Glomerular visceral epithelial cell (primary cell): ENCODE measurements around the gene LIMS2.
A peak's percentile ranks its signal among the peaks of the same experiment; 100 is the strongest.

Experiments
- DNase-seq: peaks from one replicate; pipeline ENCODE4 v3.0.0-alpha.2; 2016; ENCODE audit errors: extremely low spot score

LIMS2 gene

GRCh38 chr2:127675331-127676261 lies at the start of gene LIMS2:
Gene LIMS2 (minus strand): TSS chr2:127675530. CDS start chr2:127675024, 506 bp downstream.
- DNase-seq = peak; percentile 59

GRCh38 chr2:127722807-127723206 lies 47.5 kb upstream of the LIMS2 start:
- no peak for DNase-seq

GRCh38 chr2:127721978-127722355 lies 46.6 kb upstream of the LIMS2 start:
- peak; percentile 59 for DNase-seq

- DNase-seq = peak; percentile 91
Measured at GRCh38 chr2:127721311-127721977, 46.1 kb upstream of the LIMS2 start.

GRCh38 chr2:127719301-127720218 lies 44.2 kb upstream of the LIMS2 start:
- no peak for DNase-seq

DNA sequence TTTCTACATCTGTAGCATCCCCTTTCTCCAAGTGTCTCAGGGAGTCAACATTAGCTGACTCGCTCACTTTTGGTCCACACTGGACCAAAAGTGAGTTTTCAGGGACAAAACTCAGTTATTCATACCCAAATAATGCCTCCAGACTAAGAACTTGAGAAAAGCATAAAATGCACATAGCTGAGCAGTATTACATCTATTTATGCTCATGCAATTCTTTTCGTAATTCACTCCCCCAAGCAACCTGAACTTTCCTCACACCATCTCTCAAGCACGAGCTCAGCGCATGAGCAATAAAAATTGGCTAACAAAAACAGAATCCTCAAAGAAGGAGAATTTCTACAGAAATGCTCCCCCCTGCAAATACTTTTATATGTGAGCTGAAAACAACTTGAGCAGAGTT lies 42.9 kb upstream of the LIMS2 start:
- no peak for DNase-seq

DNA sequence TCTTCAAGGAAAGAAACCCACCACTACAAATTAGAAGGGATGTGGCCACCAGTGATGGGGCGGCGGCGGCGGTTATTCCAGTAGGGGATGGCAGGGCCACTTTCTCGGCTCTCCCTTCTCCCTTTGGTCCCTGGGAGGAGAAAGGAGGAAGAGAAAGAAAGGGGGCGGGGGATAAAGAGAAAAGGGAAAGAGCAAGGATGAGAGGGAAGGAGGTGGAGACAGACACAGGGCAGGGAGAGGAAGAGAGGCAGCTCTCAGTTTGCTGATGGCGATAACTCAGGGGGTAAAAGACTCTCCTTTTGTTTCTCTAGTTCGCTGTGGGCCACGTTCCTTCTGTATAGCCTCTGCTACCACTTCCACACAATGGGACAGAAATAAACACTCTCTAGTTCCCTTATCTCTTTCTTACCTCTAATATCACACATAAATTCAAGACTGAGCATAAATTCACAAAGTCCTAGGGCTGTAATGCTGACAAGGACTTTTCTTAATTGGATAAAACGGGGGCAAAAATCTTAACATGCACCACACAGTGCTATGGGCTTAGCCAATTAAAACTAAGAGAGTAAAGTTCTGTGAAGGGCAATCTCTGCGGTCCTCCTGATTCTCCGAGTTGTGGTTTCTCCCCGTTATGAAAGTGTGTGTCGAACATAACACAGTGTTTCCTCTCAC lies 40.6 kb upstream of the LIMS2 start:
- no peak for DNase-seq

- DNase-seq = no peak
Measured at GRCh38 chr2:127713562-127713961, 38.2 kb upstream of the LIMS2 start.

- no peak for DNase-seq
Measured at GRCh38 chr2:127712999-127713398, 37.7 kb upstream of the LIMS2 start.

DNA sequence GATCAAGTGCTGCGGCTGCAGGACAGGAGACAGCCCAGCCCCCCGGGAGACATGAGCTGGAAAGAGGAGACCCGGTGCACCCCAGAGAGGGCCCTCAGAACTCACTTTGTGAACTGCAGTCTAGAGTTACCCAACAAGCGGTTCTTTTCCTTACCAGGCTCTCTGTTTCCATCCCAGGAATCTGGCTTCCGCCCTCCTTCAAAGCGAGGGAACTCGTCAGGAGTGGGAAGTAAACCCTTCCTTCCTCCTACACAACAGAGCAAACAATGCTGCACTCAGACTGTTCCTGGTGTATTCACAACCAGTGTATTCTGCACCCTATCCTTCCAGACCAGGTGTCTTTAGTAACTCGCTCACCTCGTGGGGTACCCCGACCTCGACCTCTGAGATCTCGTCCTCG lies 34.0 kb upstream of the LIMS2 start:
- no peak for DNase-seq

DNA sequence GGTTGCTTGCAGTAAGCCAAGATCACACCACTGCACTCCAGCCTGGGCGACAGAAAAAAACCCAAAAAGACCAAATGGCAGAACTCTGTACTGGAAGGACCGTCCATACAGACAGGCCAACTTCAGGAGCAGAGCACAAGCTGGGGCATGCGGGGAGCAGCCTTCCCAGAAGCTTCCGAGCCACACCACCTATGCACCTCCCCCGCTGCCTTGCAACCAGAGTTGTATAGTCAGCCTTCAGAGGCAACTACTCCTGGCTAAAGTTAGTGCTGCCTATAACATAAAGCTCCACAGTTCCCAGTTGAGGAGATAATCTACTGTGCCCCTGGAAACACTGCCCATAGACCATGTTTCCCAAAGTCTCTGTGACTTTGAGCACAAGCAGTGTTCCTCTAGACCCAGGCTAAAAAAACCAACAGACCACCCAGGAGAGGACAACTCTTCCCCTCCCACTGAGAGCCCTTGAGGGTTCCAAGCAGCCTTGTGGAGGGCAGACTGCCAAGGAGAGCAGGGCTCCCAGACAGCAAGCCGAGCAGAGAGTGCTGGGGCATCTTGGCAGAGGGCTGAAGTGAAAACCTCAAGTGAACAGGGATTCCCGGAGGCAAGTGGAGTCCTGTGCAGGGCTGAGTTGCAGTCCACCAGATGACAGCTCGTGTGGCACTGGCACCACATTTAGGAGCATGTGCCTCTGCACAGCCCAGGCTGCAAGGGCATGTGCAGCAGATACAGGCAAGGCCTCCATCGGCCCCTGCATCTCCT lies 32.7 kb upstream of the LIMS2 start:
- DNase-seq = no peak

GRCh38 chr2:127706215-127706990 lies 31.1 kb upstream of the LIMS2 start:
- DNase-seq = no peak

GRCh38 chr2:127705391-127706065 lies 30.2 kb upstream of the LIMS2 start:
- no peak for DNase-seq

DNA sequence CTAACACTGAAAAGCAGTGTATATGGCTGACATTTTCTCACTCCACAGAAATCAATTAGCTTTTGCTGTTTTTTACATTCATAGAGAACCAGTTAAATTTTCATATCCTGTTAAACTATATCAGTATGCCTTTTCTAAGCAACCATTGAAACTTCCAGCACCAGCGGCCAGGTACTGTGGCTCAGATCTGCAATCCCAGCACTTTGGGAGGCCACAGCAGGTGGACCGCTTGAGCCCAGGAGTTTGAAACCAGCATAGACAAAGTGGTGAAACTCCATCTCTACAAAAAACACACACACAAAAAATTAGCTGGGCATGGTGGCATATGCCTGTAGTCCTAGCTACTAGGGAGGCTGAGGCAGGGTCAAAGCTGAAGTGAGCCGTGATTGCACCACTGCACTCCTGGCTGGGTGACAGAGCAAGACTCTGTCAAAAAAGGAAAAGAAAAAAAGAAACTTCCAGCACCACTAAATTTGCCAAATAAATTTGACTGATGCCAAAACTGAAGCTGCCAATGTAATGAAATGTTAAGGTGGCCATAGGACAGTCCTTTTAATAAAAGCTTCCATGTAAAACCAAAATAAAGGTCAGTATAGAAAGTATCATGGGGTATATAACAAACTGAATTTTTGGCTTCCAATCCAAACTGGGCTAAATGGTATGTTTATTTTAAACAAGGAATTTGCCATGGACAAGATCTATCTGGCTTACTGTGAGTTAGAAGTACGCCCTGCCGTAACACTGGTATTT lies 29.5 kb upstream of the LIMS2 start:
- DNase-seq = no peak

DNA sequence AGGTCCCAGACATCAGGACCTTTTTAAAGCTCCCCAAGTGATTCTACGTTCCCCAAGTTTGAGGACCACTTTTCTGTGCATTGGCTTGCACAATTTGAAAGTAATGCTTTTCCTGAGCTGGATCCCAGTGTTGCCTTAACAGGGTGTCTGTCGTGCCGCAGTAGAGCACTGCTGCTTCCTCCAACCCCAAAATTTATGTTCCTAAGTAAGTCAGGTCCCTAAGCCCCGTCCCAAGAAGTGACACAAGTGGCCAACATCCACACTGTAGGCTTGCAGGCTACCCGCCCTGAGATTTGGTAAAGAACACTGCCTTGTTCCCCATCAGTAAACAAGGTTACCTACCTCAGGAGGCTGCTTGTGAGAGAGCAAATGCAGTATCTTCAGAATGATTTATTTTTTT lies 28.0 kb upstream of the LIMS2 start:
- DNase-seq = no peak

DNA sequence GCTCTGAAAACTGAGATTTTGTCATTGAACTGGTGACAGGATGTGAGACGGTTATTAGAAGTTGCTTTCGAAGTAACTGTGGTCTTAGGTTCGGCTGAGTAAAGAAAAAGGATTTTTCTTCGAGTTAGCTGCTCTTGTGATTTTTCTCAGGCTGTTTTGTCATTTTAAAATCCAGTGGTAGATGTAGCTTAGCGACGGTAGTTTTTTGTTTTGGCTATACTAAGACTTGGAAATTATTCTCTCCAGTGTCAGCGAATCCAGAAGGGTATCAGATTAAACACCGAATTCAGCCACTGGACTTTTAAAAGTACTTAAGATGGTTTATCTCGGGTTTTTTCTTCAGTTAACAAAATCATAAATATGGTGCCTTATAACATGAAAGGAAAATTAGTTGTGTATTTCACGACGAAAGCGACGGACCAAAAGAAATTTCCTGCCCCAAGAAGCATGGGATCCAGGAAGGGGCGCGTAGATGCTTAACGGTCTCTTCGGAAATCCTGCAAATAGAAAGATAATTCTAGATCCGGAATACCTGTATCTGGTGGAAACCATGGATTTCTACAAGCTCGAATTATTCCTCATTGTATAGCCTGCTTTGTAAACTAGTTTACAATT lies 27.2 kb upstream of the LIMS2 start:
- no peak for DNase-seq

GRCh38 chr2:127701651-127702394 lies 26.5 kb upstream of the LIMS2 start:
- DNase-seq = peak; percentile 78
